HG02798 (cell line): ENCODE data around the gene CNNM4.
A peak's percentile ranks its signal among the peaks of the same experiment; 100 is the strongest.

Experiments
- ATAC-seq: cut with Tn5 transposase; IDR thresholded peaks from one replicate; pipeline ENCODE4 v1.9.1; 2021; ENCODE audit warnings: mild to moderate bottlenecking; ENCODE audit not compliant: unreplicated experiment, poor library complexity

Gene CNNM4

GRCh38 chr2:96760036-96760985 lies at the start of gene CNNM4:
Gene CNNM4, plus strand, starts transcription at chr2:96760902. Its CDS starts 98 bp downstream, at chr2:96761000.
- ATAC-seq: peak; percentile 88

DNA sequence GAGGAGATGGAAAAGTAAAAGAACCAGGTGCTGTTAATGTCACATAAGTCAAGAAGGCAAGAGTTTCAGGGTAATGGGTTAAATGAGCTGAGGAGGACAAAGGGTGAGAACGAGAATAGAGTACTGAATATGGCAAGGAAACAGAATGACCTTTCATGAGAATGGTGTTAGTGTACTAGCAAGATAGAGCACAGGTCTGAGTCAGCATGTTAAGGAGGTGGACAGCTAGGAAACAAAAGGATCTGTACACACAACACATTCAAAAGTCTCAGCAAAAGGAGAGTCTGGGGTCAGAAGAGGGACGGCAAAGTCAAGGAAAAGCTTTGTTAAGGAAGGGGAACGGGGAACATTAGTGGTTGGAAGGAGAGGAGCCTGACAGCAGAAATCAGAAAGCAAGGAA lies 49.7 kb upstream of the CNNM4 start:
- no peak for ATAC-seq

GRCh38 chr2:96715658-96716057 lies 45.0 kb upstream of the CNNM4 start:
- no peak for ATAC-seq

DNA sequence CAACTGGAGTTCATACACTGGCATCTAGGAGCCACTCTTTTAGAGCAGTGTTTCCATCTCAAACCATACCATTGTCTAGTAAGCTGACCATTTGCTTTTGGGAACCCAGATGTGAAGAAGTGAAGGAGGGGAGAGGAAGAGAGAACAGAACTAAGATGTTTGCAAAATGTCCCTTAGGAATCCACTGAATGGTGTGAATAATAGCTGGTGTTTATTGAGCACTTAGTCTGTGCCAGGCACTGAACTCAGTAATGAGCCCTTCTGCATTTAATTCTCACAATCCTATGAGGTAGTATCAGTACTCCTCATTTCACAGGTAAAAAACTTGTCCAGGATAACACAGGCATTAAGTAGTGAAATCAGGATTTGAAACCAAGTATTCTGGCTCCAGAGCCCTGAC lies 44.3 kb upstream of the CNNM4 start:
- no peak for ATAC-seq

- ATAC-seq: no peak
Observed at GRCh38 chr2:96726131-96726530, 34.6 kb upstream of the CNNM4 start.

DNA sequence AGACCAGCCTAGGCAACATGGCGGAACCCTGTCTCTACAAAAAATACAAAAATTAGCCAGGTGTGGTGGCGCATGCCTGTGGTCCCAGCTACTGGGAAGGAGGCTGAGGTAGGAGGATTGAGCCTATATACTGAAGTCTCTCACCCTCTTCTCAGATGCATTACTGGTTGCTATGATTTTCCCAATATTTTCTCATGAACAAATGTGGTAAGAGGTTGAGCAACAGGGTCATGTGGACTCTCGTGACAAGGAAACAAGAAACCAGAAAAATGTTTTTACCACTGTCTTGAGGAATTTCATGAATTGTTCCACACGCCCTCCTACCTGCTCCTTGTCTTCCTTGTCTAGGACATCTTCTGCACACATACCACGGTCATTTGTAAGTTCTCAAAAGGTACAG lies 33.3 kb upstream of the CNNM4 start:
- ATAC-seq: no peak

- no peak for ATAC-seq
Observed at GRCh38 chr2:96729748-96730147, 31.0 kb upstream of the CNNM4 start.

GRCh38 chr2:96730212-96730611 lies 30.5 kb upstream of the CNNM4 start:
- no peak for ATAC-seq

- no peak for ATAC-seq
Observed at GRCh38 chr2:96733931-96734330, 26.8 kb upstream of the CNNM4 start.

GRCh38 chr2:96734880-96735583 lies 25.7 kb upstream of the CNNM4 start:
- no peak for ATAC-seq

- no peak for ATAC-seq
Observed at GRCh38 chr2:96737251-96737650, 23.5 kb upstream of the CNNM4 start.

- ATAC-seq: no peak
Observed at GRCh38 chr2:96737831-96738230, 22.9 kb upstream of the CNNM4 start.

- no peak for ATAC-seq
Observed at GRCh38 chr2:96739076-96739632, 21.5 kb upstream of the CNNM4 start.

GRCh38 chr2:96739633-96740428 lies 20.9 kb upstream of the CNNM4 start, which contains the start of gene LMAN2L:
Gene LMAN2L, minus strand, starts transcription at chr2:96740064. Its CDS starts 24 bp downstream, at chr2:96740040.
- ATAC-seq: peak; percentile 100

- no peak for ATAC-seq
Observed at GRCh38 chr2:96747061-96747617, 13.6 kb upstream of the CNNM4 start.

DNA sequence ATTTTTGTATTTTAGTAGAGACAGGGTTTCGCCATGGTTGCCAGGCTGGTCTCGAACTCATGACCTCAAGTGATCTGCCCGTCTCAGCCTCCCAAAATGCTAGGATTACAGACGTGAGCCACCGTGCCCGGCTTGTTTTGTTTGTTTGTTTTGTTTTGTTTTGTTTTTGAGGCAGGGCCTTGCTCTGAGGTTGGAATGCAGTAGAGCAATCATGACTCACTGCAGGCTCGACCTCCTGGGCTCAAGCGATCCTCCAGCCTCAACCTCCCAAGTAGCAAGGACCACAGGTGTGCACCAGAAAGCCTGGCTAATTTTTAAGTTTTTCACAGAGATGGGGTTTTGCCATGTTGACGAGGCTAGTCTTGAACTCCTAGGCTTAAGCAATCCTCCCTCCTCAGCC lies 8.9 kb upstream of the CNNM4 start:
- ATAC-seq: no peak

DNA sequence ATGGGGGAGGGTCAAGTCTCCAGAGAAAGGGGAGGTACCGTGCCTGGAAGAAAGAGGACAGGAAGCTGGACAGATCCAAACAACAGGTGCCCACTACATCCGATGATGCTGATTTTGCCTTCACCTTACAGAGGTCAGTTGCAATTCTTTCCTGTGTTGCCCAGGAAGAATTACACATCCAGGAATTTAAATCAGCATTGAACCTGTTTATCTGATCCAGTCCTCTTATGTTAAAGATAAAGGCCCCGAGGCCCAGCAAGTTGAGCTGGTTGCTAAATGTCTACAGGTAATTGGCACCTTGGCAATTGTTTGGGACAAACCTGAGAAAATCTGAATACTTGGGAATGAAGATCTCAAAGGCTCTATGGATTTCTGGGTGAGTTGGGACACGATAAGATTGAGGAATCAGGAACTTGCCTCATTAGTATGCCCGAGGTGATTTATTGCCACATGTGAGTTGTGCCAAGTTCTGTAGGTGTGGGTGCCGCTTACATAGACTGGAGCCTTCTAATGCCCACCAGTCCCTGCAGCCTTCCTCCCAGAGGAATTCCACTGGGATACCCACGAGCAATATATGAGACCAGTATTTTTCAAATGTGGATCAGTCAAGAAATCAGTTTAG lies 6.9 kb upstream of the CNNM4 start:
- no peak for ATAC-seq

DNA sequence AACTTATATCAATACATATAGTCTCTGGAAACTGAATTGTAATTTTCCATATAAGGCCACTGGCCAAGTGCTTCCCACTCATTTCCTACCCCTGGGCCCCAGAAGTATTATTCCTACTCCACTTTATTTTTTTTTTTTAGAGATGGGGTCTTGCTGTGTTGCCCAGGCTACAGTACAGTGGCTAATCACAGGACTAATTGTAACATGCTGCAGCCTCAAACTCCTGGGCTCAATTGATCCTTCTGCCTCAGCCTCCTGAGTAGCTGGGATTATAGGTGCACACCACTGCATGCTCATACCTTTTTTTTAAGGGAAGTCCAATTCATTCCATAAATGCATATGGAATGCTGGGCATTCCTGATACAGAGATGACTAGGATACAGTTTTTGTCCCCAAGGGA lies 6.4 kb upstream of the CNNM4 start:
- no peak for ATAC-seq

DNA sequence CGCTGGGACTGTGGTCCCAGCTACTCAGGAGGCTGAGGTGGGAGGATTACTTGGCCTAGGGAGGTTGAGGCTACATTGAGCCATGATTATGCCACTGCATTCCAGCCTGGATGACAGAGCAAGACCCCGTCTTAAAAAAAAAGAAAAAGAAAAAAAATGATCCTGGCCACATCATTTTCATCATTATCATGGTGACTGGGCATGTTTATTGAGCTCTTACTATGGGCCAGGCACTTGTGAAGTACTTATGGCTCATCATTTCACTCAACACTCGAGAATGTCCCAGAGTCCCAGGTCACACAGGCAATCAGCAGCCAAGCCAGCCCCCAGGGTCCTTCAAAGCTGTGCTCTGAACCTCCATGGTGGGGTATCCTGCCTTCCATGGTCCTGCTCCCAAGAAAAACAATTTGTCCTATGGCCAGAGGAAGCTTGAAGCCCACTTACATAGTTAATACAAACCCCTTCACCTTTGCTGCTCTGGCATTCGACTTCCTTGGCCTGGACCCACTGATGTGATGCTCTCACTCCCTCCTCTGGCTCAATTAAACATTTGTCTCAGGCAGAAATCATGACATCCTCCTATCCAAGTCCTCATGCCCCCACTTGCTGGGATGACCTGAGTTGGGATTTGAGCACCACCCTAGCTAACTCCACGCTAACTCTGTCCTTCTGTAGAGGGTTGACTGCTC lies 3.8 kb upstream of the CNNM4 start:
- no peak for ATAC-seq
